ENCODE results near the gene GALK2. TPM values are rescaled to one million over a fixed set of nuclear protein-coding genes. Genes with fewer than 3 reads are reported as not detected.

The GALK2 gene
- total and polyA plus RNA-seq, 7 donors = 21.6 to 61.1 (median 33.1) TPM

DNA sequence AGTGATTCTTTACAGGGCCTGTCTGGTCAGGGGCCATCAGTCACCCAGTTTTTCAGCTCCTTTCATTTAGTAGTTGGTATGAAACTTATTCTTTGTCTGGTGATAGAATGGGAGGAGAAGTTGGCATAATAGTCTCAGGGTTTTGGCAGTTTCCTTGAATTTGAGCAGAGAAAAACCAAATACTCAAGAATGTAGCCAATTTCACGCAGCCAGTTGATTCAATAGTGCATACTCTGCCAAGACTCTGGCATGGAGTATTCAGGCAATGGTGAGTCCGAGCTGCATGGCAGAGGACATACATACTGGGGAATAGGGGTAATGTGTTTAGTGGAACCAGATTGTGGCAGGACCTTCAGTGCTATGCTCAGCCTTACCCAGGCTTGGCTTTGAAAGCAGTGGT, 118.3 kb downstream of the GALK2 start:
- WGBS, 2 donors = 92 to 95% methylated on average over 2 of the region's 2 CpGs
- Histone ChIP-seq H3K4me1 (no peaks in the 10 kb centered on the region), H3K27ac (no peak overlapping the region)

DNA sequence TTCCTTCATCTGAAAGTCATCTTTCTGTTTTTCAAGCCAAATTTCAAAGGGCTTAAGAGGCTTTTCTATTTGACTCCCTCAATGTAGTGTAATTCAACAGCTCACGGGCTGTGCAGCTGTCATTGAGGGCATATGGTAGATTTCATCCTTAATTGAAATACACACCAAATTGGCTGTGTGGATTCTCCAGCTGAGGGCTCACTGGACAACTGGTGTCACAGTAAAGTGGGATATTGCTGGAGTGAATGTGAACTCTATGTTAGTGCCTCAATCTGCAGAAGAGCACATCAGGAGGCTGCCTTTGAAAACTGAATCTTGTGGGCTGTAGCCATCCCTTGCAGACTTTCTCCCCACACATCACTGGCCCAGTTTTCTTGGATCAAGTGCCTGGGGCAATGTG, 120.1 kb downstream of the GALK2 start:
- 50 to 83% methylated on average over 1 of the region's 1 CpG for WGBS, 2 donors
- Histone ChIP-seq H3K9me3 (no peaks in the 10 kb centered on the region), H3K27me3 (no peaks in the 10 kb centered on the region), H3K27ac (no peak overlapping the region), H3K36me3 (peaks cover 0 to 27% (median 6%) of the 10 kb centered on the region in 4 donors), H3K4me1 (no peaks in the 10 kb centered on the region), H3K4me3 (no peak overlapping the region)
- DNase-seq = no peak
- intact Hi-C loops (cut with DNase I) = no loop called here
- TF ChIP-seq POLR2A (IDR thresholded peaks at IDR 0.05) (no peak), POLR2AphosphoS5 (IDR thresholded peaks at IDR 0.05) (peak in 2 of 4 donors; percentile 23 to 50), EP300 (IDR thresholded peaks at IDR 0.05) (no peak)
- TF ChIP-seq, protein P1, sequence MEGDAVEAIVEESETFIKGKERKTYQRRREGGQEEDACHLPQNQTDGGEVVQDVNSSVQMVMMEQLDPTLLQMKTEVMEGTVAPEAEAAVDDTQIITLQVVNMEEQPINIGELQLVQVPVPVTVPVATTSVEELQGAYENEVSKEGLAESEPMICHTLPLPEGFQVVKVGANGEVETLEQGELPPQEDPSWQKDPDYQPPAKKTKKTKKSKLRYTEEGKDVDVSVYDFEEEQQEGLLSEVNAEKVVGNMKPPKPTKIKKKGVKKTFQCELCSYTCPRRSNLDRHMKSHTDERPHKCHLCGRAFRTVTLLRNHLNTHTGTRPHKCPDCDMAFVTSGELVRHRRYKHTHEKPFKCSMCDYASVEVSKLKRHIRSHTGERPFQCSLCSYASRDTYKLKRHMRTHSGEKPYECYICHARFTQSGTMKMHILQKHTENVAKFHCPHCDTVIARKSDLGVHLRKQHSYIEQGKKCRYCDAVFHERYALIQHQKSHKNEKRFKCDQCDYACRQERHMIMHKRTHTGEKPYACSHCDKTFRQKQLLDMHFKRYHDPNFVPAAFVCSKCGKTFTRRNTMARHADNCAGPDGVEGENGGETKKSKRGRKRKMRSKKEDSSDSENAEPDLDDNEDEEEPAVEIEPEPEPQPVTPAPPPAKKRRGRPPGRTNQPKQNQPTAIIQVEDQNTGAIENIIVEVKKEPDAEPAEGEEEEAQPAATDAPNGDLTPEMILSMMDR (IDR thresholded peaks at IDR 0.05) = no peak

More for the DNA sequence above, 118.3 kb downstream of the GALK2 start:
- TF ChIP-seq, protein P1 (IDR thresholded peaks at IDR 0.05) = no peak
- Histone ChIP-seq H3K27me3 (no peaks in the 10 kb centered on the region), H3K9me3 (no peaks in the 10 kb centered on the region), H3K36me3 (peaks cover 0 to 44% (median 6%) of the 10 kb centered on the region in 4 donors), H3K4me3 (no peak overlapping the region)
- DNase-seq = no peak
- intact Hi-C loops (cut with DNase I) = no loop called here

DNA sequence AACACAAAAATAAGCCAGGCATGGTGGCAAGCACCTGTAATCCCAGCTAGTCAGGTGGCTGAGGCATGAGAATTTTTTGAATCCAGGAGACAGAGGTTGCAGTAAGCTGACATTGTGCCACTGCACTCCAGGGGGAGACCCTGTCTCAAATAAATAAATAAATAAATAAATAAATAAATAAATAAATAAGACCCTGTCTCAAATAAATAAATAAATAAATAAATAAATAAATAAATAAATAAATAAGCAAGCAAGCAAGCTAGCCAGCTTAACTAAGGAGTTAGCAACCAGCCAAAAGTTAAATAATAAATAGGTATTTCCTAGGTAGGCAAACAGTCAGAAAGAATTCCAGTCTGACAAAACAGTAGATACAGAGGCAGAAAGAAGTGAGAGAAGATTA, 123.9 kb downstream of the GALK2 start:
- intact Hi-C loops (cut with DNase I) = no loop called here
- TF ChIP-seq EP300 (IDR thresholded peaks at IDR 0.05) = no peak
- TF ChIP-seq POLR2A (IDR thresholded peaks at IDR 0.05) = no peak
- TF ChIP-seq POLR2AphosphoS5 (IDR thresholded peaks at IDR 0.05) = no peak
- TF ChIP-seq, protein P1 (IDR thresholded peaks at IDR 0.05) = no peak
- Histone ChIP-seq H3K27me3 (no peaks in the 10 kb centered on the region), H3K4me3 (no peak overlapping the region), H3K27ac (no peak overlapping the region), H3K36me3 (peaks cover 0 to 17% (median 5%) of the 10 kb centered on the region in 4 donors), H3K4me1 (no peaks in the 10 kb centered on the region), H3K9me3 (no peaks in the 10 kb centered on the region)
- no peak for DNase-seq

DNA sequence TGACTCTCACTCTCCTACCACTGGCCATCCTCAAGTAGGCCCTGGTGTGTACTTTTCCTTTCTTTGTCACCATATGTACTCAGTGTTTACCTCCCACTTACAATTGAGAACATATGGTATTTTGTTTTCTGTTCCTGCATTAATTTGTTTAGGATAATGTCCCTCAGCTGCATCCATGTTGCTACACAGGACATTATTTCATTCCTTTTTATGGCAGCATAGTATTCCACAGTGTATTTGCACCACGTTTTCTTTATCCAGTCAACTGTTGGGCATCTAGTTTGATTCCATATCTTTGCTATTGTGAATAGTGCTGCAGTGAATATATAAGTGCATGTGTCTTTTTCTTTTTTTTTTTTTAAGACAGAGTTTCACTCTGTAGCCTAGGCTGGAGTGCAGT, 126.2 kb downstream of the GALK2 start:
- intact Hi-C loops (cut with DNase I) = no loop called here
- Histone ChIP-seq H3K27ac (no peak overlapping the region), H3K36me3 (peaks cover 0 to 12% (median 5%) of the 10 kb centered on the region in 4 donors), H3K27me3 (no peaks in the 10 kb centered on the region), H3K4me1 (no peaks in the 10 kb centered on the region), H3K9me3 (no peaks in the 10 kb centered on the region), H3K4me3 (no peak overlapping the region)
- no peak for DNase-seq
- 100% methylated on average over 1 of the region's 1 CpG for WGBS, 2 donors
- TF ChIP-seq POLR2A (IDR thresholded peaks at IDR 0.05) (no peak), POLR2AphosphoS5 (IDR thresholded peaks at IDR 0.05) (no peak)
- TF ChIP-seq, protein P1 (IDR thresholded peaks at IDR 0.05) = no peak

DNA sequence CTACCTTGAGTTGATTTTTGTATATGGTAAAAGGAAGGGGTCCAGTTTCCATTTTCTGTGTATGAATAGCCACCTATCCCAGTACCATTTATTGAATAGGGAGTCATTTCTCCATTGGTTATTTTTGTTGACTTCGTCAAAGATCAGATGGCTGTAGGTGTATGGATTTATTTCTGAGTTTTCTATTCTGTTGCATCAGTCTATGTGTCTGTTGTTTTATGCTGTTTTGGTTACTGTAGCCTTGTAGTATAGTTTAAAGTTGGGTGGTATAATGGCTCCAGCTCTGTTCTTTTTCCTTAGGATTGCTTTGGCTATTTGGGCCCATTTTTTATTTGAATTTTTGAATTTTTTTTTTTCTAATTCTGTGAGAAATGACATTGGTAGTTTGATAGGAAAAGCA, 127.5 kb downstream of the GALK2 start:
- TF ChIP-seq POLR2A (IDR thresholded peaks at IDR 0.05) (no peak), POLR2AphosphoS5 (IDR thresholded peaks at IDR 0.05) (no peak), EP300 (IDR thresholded peaks at IDR 0.05) (no peak)
- TF ChIP-seq, protein P1 (IDR thresholded peaks at IDR 0.05) = no peak
- Histone ChIP-seq H3K4me3 (no peak overlapping the region), H3K9me3 (no peaks in the 10 kb centered on the region), H3K27me3 (no peaks in the 10 kb centered on the region), H3K4me1 (no peaks in the 10 kb centered on the region), H3K27ac (no peak overlapping the region), H3K36me3 (peaks cover 0 to 9% (median 2%) of the 10 kb centered on the region in 4 donors)
- WGBS, 2 donors = 96 to 99% methylated on average over 1 of the region's 1 CpG
- intact Hi-C loops (cut with DNase I) = no loop called here
- DNase-seq = no peak

Measured in sigmoid colon (tissue), 7 donors.